GF-D8 (cell line): ENCODE measurements around the gene MAP3K8.
"Not testable (repeated sequence)": the region's sequence is repeated elsewhere in the genome, so short reads cannot be mapped to it uniquely, and the experiment has no call there.

Experiments
- DNase-seq: peaks from one replicate; lab custom pipeline; 2025; lab: John Stamatoyannopoulos, UW

The MAP3K8 gene

GRCh38 chr10:30447125-30447799 lies 13.3 kb downstream of the MAP3K8 start:
- no peak for DNase-seq

GRCh38 chr10:30448092-30448491 lies 14.1 kb downstream of the MAP3K8 start:
- DNase-seq, result no peak

GRCh38 chr10:30453764-30454527 lies 20.0 kb downstream of the MAP3K8 start:
- DNase-seq, result no peak

- peak; percentile 4 for DNase-seq
Measured at GRCh38 chr10:30454744-30455510, 20.9 kb downstream of the MAP3K8 start.

GRCh38 chr10:30455816-30456215 lies 21.8 kb downstream of the MAP3K8 start:
- peak; percentile 20 for DNase-seq

GRCh38 chr10:30456266-30456665 lies 22.3 kb downstream of the MAP3K8 start:
- DNase-seq, result peak; percentile 83

GRCh38 chr10:30459283-30459682 lies 25.3 kb downstream of the MAP3K8 start:
- DNase-seq, result peak; percentile 77

- no peak for DNase-seq
Measured at GRCh38 chr10:30460121-30460520, 26.1 kb downstream of the MAP3K8 start.

GRCh38 chr10:30462513-30462912 lies 28.5 kb downstream of the MAP3K8 start:
- DNase-seq, result no peak

- no peak for DNase-seq
Measured at GRCh38 chr10:30463944-30464451, 30.0 kb downstream of the MAP3K8 start.

GRCh38 chr10:30464675-30465074 lies 30.7 kb downstream of the MAP3K8 start:
- DNase-seq, result no peak

GRCh38 chr10:30466445-30466844 lies 32.5 kb downstream of the MAP3K8 start:
- no peak for DNase-seq

- peak; percentile 50 for DNase-seq
Measured at GRCh38 chr10:30467651-30468338, 33.8 kb downstream of the MAP3K8 start.

GRCh38 chr10:30472414-30473155 lies 38.6 kb downstream of the MAP3K8 start:
- DNase-seq, result no peak

GRCh38 chr10:30475515-30475914 lies 41.5 kb downstream of the MAP3K8 start:
- not testable (repeated sequence) for DNase-seq

- no peak for DNase-seq
Measured at GRCh38 chr10:30476511-30477155, 42.6 kb downstream of the MAP3K8 start.

- not testable (repeated sequence) for DNase-seq
Measured at GRCh38 chr10:30479513-30479912, 45.5 kb downstream of the MAP3K8 start.

GRCh38 chr10:30481603-30482002 lies 47.6 kb downstream of the MAP3K8 start:
- no peak for DNase-seq

- peak; percentile 74 for DNase-seq
Measured at GRCh38 chr10:30488316-30488715, 54.3 kb downstream of the MAP3K8 start.

- no peak for DNase-seq
Measured at GRCh38 chr10:30489346-30489745, 55.4 kb downstream of the MAP3K8 start.
